ENCODE results near the gene CDADC1. TPM values are rescaled to one million over a fixed set of nuclear protein-coding genes. Genes with fewer than 3 reads are reported as not detected.

The CDADC1 gene
- polyA plus RNA-seq, 3 donors = 3.5 to 6.4 (median 5.2) TPM

- no peak overlapping the region for H3K27ac Mint-ChIP-seq
- no peak overlapping the region for H3K27ac ChIP-seq (ENCODE audit: low read depth in 1 of 2, low read length in 2 of 2)
Observed at GRCh38 chr13:49219647-49220035, 28.1 kb upstream of the CDADC1 start.

More at GRCh38 chr13:49219647-49220035, 28.1 kb upstream of the CDADC1 start:
- H3K4me3 ChIP-seq (replicated peaks in 1 of 3; ENCODE audit: low read depth in 2 of 3, low read length in 3 of 3) = peak overlapping the region; percentile 15 to 73 (median 29)
- no peaks in the 10 kb centered on the region for H4K20me1 ChIP-seq (ENCODE audit: insufficient read depth, low read length)
- H3K9ac ChIP-seq (ENCODE audit: insufficient read depth, low read length, poor library complexity, severe bottlenecking) = peak overlapping the region; percentile 23
- H2AFZ ChIP-seq (ENCODE audit: insufficient read depth, low read depth, low read length, poor library complexity, severe bottlenecking) = peak overlapping the region; percentile 79
- H3K36me3 Mint-ChIP-seq = peaks cover 15 to 17% of the 10 kb centered on the region in 2 donors
- intact Hi-C loops (cut with micrococcal nuclease) = loop anchor here in 1 of 2 donors (10.0 kb wide), 1 partner anchor 65 kb away; no protein-coding TSS in a partner anchor
- peak overlapping the region; percentile 86 for H3K4me2 ChIP-seq (replicated peaks; ENCODE audit: extremely low read depth, low read length, poor library complexity, severe bottlenecking)
- peaks cover 27 to 39% of the 10 kb centered on the region in 2 donors for H3K27me3 ChIP-seq (ENCODE audit: control insufficient read depth in 2 of 2, insufficient read depth in 2 of 2, low read length in 2 of 2)
- TF ChIP-seq CTCF (IDR thresholded peaks at IDR 0.05) = no peak
- peaks cover 35 to 48% (median 40%) of the 10 kb centered on the region in 3 donors for H3K27me3 Mint-ChIP-seq (ENCODE audit: low read depth in 3 of 3)
- H3K9me3 Mint-ChIP-seq = peaks cover 0 to 28% (median 13%) of the 10 kb centered on the region in 7 donors
- H3K9me3 ChIP-seq (replicated peaks in 1 of 2; ENCODE audit: control insufficient read depth in 1 of 2, insufficient read depth in 1 of 2, low read length in 2 of 2) = peaks cover 3 to 7% of the 10 kb centered on the region in 2 donors
- H3K79me2 ChIP-seq (ENCODE audit: insufficient read depth, low read length) = no peaks in the 10 kb centered on the region
- H3K4me1 Mint-ChIP-seq = peaks cover 44% of the 10 kb centered on the region
- H3K36me3 ChIP-seq (replicated peaks in 1 of 2; ENCODE audit: control insufficient read depth in 1 of 2, insufficient read depth in 2 of 2, low read length in 2 of 2) = no peaks in the 10 kb centered on the region
- 6% methylated on average over 12 of the region's 17 CpGs for WGBS (ENCODE audit: insufficient coverage)
- DNase-seq = no peak
- peaks cover 39 to 43% of the 10 kb centered on the region in 2 donors for H3K4me1 ChIP-seq (ENCODE audit: control insufficient read depth in 1 of 2, insufficient read depth in 2 of 2, low read length in 2 of 2)
- H3K4me3 Mint-ChIP-seq = peak overlapping the region; percentile 69 to 86
